GM19240 (cell line): ENCODE measurements around the gene UBE3A.
"Not testable (repeated sequence)": the region's sequence is repeated elsewhere in the genome, so short reads cannot be mapped to it uniquely, and the experiment has no call there.

ENCODE experiments used
- DNase-seq: peaks from one replicate; pipeline ENCODE4 v3.0.0; 2011; ENCODE audit warnings: low spot score; ENCODE audit not compliant: insufficient read length

The UBE3A gene

GRCh38 chr15:25438601-25439368 lies at the start of gene UBE3A:
Gene UBE3A (minus strand): TSS chr15:25439024. CDS start chr15:25409107, 29,917 bp downstream.
- DNase-seq: peak; percentile 50

- no peak for DNase-seq
Observed at GRCh38 chr15:25487226-25487884, 48.5 kb upstream of the UBE3A start.

- DNase-seq: no peak
Observed at GRCh38 chr15:25486051-25486450, 47.2 kb upstream of the UBE3A start.

GRCh38 chr15:25481208-25481859 lies 42.5 kb upstream of the UBE3A start:
- DNase-seq: no peak

GRCh38 chr15:25478313-25478712 lies 39.5 kb upstream of the UBE3A start:
- DNase-seq: no peak

GRCh38 chr15:25477816-25478215 lies 39.0 kb upstream of the UBE3A start:
- DNase-seq: no peak

GRCh38 chr15:25474251-25474650 lies 35.4 kb upstream of the UBE3A start:
- no peak for DNase-seq

GRCh38 chr15:25470230-25470629 lies 31.4 kb upstream of the UBE3A start:
- no peak for DNase-seq

GRCh38 chr15:25469377-25469776 lies 30.6 kb upstream of the UBE3A start:
- no peak for DNase-seq

GRCh38 chr15:25468611-25469010 lies 29.8 kb upstream of the UBE3A start:
- no peak for DNase-seq

GRCh38 chr15:25465835-25466234 lies 27.0 kb upstream of the UBE3A start:
- DNase-seq: no peak

GRCh38 chr15:25464784-25465183 lies 26.0 kb upstream of the UBE3A start:
- no peak for DNase-seq

GRCh38 chr15:25464383-25464782 lies 25.6 kb upstream of the UBE3A start:
- DNase-seq: no peak

GRCh38 chr15:25456196-25456595 lies 17.4 kb upstream of the UBE3A start:
- no peak for DNase-seq

GRCh38 chr15:25455226-25455625 lies 16.4 kb upstream of the UBE3A start:
- DNase-seq: no peak

GRCh38 chr15:25454771-25455170 lies 15.9 kb upstream of the UBE3A start:
- DNase-seq: no peak

- DNase-seq: not testable (repeated sequence)
Observed at GRCh38 chr15:25453246-25453645, 14.4 kb upstream of the UBE3A start.

GRCh38 chr15:25451501-25451900 lies 12.7 kb upstream of the UBE3A start:
- no peak for DNase-seq

GRCh38 chr15:25450163-25450562 lies 11.3 kb upstream of the UBE3A start:
- no peak for DNase-seq

GRCh38 chr15:25446076-25446475 lies 7.3 kb upstream of the UBE3A start:
- DNase-seq: no peak

GRCh38 chr15:25445412-25445811 lies 6.6 kb upstream of the UBE3A start:
- no peak for DNase-seq

GRCh38 chr15:25441111-25441510 lies 2.3 kb upstream of the UBE3A start:
- no peak for DNase-seq
